ENCODE measurements around the gene GMNC.
A peak's percentile ranks its signal among the peaks of the same experiment; 100 is the strongest.

GRCh38 chr3:190877925-190878324, 15.4 kb upstream of the GMNC start:
- TF ChIP-seq CTCF (IDR thresholded peaks at IDR 0.05; ENCODE audit: borderline replicate concordance, extremely low read depth, low read length, poor library complexity, severe bottlenecking), result peak; percentile 57
- TF ChIP-seq EZH2 (IDR thresholded peaks at IDR 0.05; ENCODE audit: borderline replicate concordance, low read depth, low read length, severe bottlenecking), result no peak
